ENCODE measurements around the gene DLG5. TPM values are rescaled to one million over a fixed set of nuclear protein-coding genes. Genes with fewer than 3 reads are reported as not detected.

DLG5 gene
- total and polyA plus RNA-seq, 4 donors: 1.2 to 7.1 (median 4.6) TPM

DNA sequence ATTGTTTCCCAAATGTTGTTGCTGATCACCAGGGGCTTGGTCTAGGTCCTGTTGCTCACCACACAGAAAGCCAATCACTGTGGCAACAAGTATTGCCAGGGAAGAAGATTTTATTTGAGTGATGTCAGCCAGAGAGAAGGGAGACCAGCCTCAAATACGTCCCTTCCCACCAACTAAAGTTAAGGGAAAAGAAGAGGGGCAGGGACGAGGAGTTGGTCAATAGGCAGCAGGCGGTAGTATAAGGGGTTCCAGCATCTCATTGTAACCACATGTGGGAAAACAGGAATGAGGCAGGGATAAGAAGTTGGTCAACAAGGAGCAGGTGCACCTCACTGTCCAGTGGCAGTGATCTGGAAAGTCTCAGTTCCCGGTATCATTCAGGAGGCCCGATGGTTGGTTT is 150.1 kb downstream of the DLG5 start:
- 86% methylated on average over 5 of the region's 5 CpGs for WGBS
- Histone ChIP-seq H3K36me3 (ENCODE audit: control insufficient read depth in 4 of 4, insufficient read depth in 3 of 4, low read depth in 1 of 4, low read length in 3 of 4) (peaks cover 0 to 1% (median 0%) of the 10 kb centered on the region in 4 donors), H3K4me3 (ENCODE audit: low read depth in 1 of 3, low read length in 3 of 3) (no peak overlapping the region), H3K4me1 (ENCODE audit: control insufficient read depth in 4 of 4, insufficient read depth in 4 of 4, low read length in 3 of 4) (no peaks in the 10 kb centered on the region), H3K9ac (ENCODE audit: low read depth in 1 of 2, low read length in 2 of 2) (no peak overlapping the region), H3K27ac (ENCODE audit: low read depth in 1 of 2, low read length in 2 of 2) (no peak overlapping the region), H3K27me3 (ENCODE audit: control insufficient read depth in 4 of 4, insufficient read depth in 4 of 4, low read length in 3 of 4) (no peaks in the 10 kb centered on the region), H3K9me3 (ENCODE audit: control insufficient read depth in 4 of 4, low read length in 3 of 4) (peaks cover 0 to 7% (median 4%) of the 10 kb centered on the region in 4 donors)
- TF ChIP-seq GABPA (IDR thresholded peaks at IDR 0.05 in 1 of 2, conservative IDR thresholded peaks at IDR 0.05 in 1 of 2) (no peak), JUND (IDR thresholded peaks at IDR 0.05) (no peak), ATF3 (IDR thresholded peaks at IDR 0.05) (no peak), RXRA (IDR thresholded peaks at IDR 0.05) (no peak), RAD21 (IDR thresholded peaks at IDR 0.05) (no peak), FOXA1 (IDR thresholded peaks at IDR 0.05) (no peak), EGR1 (IDR thresholded peaks at IDR 0.05; ENCODE audit: low read depth in 2 of 2) (no peak), YY1 (IDR thresholded peaks at IDR 0.05) (no peak), SP1 (IDR thresholded peaks at IDR 0.05) (no peak), TAF1 (conservative IDR thresholded peaks at IDR 0.05) (no peak), FOXA2 (IDR thresholded peaks at IDR 0.05) (no peak), HNF4A (conservative IDR thresholded peaks at IDR 0.05) (no peak), CTCF (IDR thresholded peaks at IDR 0.05; ENCODE audit: low read depth, low read length, missing input control) (no peak), REST (IDR thresholded peaks at IDR 0.05) (no peak), HNF4G (IDR thresholded peaks at IDR 0.05) (no peak), NR2F2 (IDR thresholded peaks at IDR 0.05) (no peak)
- TF ChIP-seq, protein P1, sequence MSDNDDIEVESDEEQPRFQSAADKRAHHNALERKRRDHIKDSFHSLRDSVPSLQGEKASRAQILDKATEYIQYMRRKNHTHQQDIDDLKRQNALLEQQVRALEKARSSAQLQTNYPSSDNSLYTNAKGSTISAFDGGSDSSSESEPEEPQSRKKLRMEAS (IDR thresholded peaks at IDR 0.05): no peak
- no peak for DNase-seq (ENCODE audit: low spot score)

- no peaks in the 10 kb centered on the region for H3K27me3 ChIP-seq (ENCODE audit: control insufficient read depth in 4 of 4, insufficient read depth in 4 of 4, low read length in 3 of 4)
- H3K27ac ChIP-seq (ENCODE audit: low read depth in 1 of 2, low read length in 2 of 2): no peak overlapping the region
- no peak overlapping the region for H3K4me3 ChIP-seq (ENCODE audit: low read depth in 1 of 3, low read length in 3 of 3)
- no peaks in the 10 kb centered on the region for H3K4me1 ChIP-seq (ENCODE audit: control insufficient read depth in 4 of 4, insufficient read depth in 4 of 4, low read length in 3 of 4)
- no peaks in the 10 kb centered on the region for H3K36me3 ChIP-seq (ENCODE audit: control insufficient read depth in 4 of 4, insufficient read depth in 3 of 4, low read depth in 1 of 4, low read length in 3 of 4)
- WGBS: 61% methylated on average over 1 of the region's 1 CpG
- no peak overlapping the region for H3K9ac ChIP-seq (ENCODE audit: low read depth in 1 of 2, low read length in 2 of 2)
- peaks cover 0 to 7% (median 4%) of the 10 kb centered on the region in 4 donors for H3K9me3 ChIP-seq (ENCODE audit: control insufficient read depth in 4 of 4, low read length in 3 of 4)
- TF ChIP-seq ATF3 (IDR thresholded peaks at IDR 0.05): no peak
- TF ChIP-seq FOXA1 (IDR thresholded peaks at IDR 0.05): no peak
- TF ChIP-seq SP1 (IDR thresholded peaks at IDR 0.05): no peak
- TF ChIP-seq NR2F2 (IDR thresholded peaks at IDR 0.05): no peak
- TF ChIP-seq, protein P1 (IDR thresholded peaks at IDR 0.05): no peak
- TF ChIP-seq RXRA (IDR thresholded peaks at IDR 0.05): no peak
- TF ChIP-seq GABPA (IDR thresholded peaks at IDR 0.05 in 1 of 2, conservative IDR thresholded peaks at IDR 0.05 in 1 of 2): no peak
- TF ChIP-seq TAF1 (conservative IDR thresholded peaks at IDR 0.05): no peak
- TF ChIP-seq YY1 (IDR thresholded peaks at IDR 0.05): no peak
- TF ChIP-seq HNF4G (IDR thresholded peaks at IDR 0.05): no peak
- no peak for TF ChIP-seq REST (IDR thresholded peaks at IDR 0.05)
- TF ChIP-seq HNF4A (conservative IDR thresholded peaks at IDR 0.05): no peak
- no peak for DNase-seq (ENCODE audit: low spot score)
These were observed 151.6 kb downstream of the DLG5 start for GRCh38 chr10:77774940-77775391.
